ENCODE data around the gene TCERG1. TPM values are rescaled to one million over a fixed set of nuclear protein-coding genes. Genes with fewer than 3 reads are reported as not detected.

The TCERG1 gene
- total and polyA plus RNA-seq, 9 donors = 23.6 to 70.1 (median 47.2) TPM

- Histone ChIP-seq H3K27ac (no peak overlapping the region), H3K4me3 (no peak overlapping the region), H3K4me1 (ENCODE audit: insufficient read depth) (no peaks in the 10 kb centered on the region), H3K27me3 (no peaks in the 10 kb centered on the region), H3K9me3 (no peaks in the 10 kb centered on the region), H3K36me3 (no peaks in the 10 kb centered on the region)
- WGBS, 3 donors = 79 to 84% (median 81%) methylated on average over 10 of the region's 10 CpGs
- intact Hi-C loops (cut with DNase I) = no loop called here
- TF ChIP-seq EP300 (IDR thresholded peaks at IDR 0.05) = no peak
- TF ChIP-seq CTCF (IDR thresholded peaks at IDR 0.05) = no peak
- TF ChIP-seq POLR2A (IDR thresholded peaks at IDR 0.05) = no peak
- no peak for DNase-seq
These were observed 68.5 kb downstream of the TCERG1 start for GRCh38 chr5:146515473-146516150.

DNA sequence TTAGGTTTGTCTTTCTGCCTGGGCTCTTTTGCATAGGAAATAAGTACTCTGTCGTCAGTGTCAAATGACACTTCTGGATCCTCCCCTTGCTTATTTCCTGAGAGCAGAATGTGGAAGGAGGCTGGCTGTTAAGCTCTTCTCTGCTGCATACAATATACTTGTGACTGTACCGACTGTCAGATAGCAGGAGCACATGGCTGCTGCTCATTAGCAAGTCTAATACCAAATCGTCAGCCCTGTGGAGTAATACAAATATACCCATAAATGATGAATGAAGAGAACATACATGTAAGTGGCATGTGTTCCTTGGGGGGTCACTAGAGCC is 69.0 kb downstream of the TCERG1 start, which contains the start of gene GPR151:
GPR151 (minus strand) TSS at position 40 of the 325 bp plus-strand sequence. CDS start 77 bp downstream, outside the sequence.
- TF ChIP-seq CTCF (IDR thresholded peaks at IDR 0.05) = no peak
- TF ChIP-seq POLR2A (IDR thresholded peaks at IDR 0.05) = no peak
- no peak for TF ChIP-seq EP300 (IDR thresholded peaks at IDR 0.05)
- Histone ChIP-seq H3K9me3 (no peaks in the 10 kb centered on the region), H3K27me3 (no peaks in the 10 kb centered on the region), H3K27ac (no peak within 1 kb of the TSS), H3K36me3 (no peaks in the 10 kb centered on the region), H3K4me3 (no peak within 1 kb of the TSS), H3K4me1 (ENCODE audit: insufficient read depth) (no peaks in the 10 kb centered on the region)
- WGBS, 3 donors = 11 to 27% (median 23%) methylated on average over 3 of the region's 3 CpGs
- intact Hi-C loops (cut with DNase I) = no loop called here
- DNase-seq = no peak

DNA sequence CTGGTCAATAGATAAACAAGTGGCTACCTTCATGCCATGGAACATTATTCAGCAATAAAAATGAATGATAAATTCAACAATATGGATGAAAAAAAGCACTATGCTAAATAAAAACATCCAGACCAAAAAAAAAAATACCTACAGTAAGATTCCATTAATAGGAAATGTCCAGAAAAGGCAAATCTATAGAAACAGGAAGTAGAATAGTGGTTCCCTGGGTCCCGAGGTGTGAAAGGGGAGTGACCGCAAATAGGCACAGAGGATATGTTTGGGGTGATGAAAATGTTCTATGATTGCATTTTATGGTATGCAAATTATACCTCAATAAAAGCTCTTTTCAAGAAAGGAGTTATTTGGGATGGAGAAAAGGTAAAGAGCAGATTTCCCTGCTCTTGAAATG is 72.4 kb downstream of the TCERG1 start:
- WGBS, 3 donors = 49 to 73% (median 73%) methylated on average over 2 of the region's 2 CpGs
- no peaks in the 10 kb centered on the region for H3K4me1 ChIP-seq (ENCODE audit: insufficient read depth)
- H3K27me3 ChIP-seq = no peaks in the 10 kb centered on the region
- no peaks in the 10 kb centered on the region for H3K36me3 ChIP-seq
- DNase-seq = no peak
- no peak for TF ChIP-seq EP300 (IDR thresholded peaks at IDR 0.05)
- TF ChIP-seq POLR2A (IDR thresholded peaks at IDR 0.05) = no peak
- TF ChIP-seq CTCF (IDR thresholded peaks at IDR 0.05) = no peak
- H3K9me3 ChIP-seq = no peaks in the 10 kb centered on the region
- H3K27ac ChIP-seq = no peak overlapping the region
- intact Hi-C loops (cut with DNase I) = no loop called here
- no peak overlapping the region for H3K4me3 ChIP-seq

DNA sequence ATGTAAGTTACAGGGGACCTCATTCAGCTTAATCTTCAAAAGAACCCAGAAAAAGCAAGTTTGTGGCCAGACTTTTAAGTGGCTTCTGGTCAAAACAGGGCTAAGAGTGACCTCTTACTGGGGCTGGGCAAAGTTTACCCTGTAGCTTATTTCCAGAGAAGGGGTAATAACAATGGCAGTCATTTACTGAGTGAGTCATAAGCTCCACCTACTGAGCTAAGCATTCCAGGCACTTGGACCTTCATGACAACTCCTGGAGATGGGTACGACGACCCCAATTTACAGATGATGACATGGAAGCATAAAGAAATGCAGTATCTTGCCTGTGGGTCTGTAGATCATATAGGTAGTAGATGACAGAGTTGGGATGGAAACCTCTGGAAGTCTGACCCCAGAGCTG is 73.6 kb downstream of the TCERG1 start:
- H3K27me3 ChIP-seq = no peaks in the 10 kb centered on the region
- H3K4me3 ChIP-seq = no peak overlapping the region
- intact Hi-C loops (cut with DNase I) = no loop called here
- TF ChIP-seq CTCF (IDR thresholded peaks at IDR 0.05) (no peak), POLR2A (IDR thresholded peaks at IDR 0.05) (no peak), EP300 (IDR thresholded peaks at IDR 0.05) (no peak)
- 80 to 86% (median 85%) methylated on average over 2 of the region's 2 CpGs for WGBS, 3 donors
- H3K9me3 ChIP-seq = no peaks in the 10 kb centered on the region
- no peaks in the 10 kb centered on the region for H3K36me3 ChIP-seq
- no peaks in the 10 kb centered on the region for H3K4me1 ChIP-seq (ENCODE audit: insufficient read depth)
- DNase-seq = no peak
- no peak overlapping the region for H3K27ac ChIP-seq

All from ovary (tissue), 9 donors.